Endodermal cell (in vitro differentiated cells): Measurements from ENCODE around the gene YPEL1. TPM values are rescaled to one million over a fixed set of nuclear protein-coding genes. Genes with fewer than 3 reads are reported as not detected.

Experiments used
- DNase-seq: peaks from one replicate; pipeline ENCODE4 v3.0.0-alpha.2; 2017
- H3K27ac ChIP-seq: 2 replicates; pipeline ENCODE4 v1.5.1; 2013; ENCODE audit warnings: mild to moderate bottlenecking, low read depth, low read length, moderate library complexity
- H3K27me3 ChIP-seq: 2 replicates; pipeline ENCODE4 v1.6.1; 2013; ENCODE audit warnings: mild to moderate bottlenecking, low read length, moderate library complexity; ENCODE audit not compliant: insufficient read depth, control insufficient read depth, poor library complexity, severe bottlenecking
- H3K36me3 ChIP-seq: 2 replicates; pipeline ENCODE4 v1.7.0; 2013; ENCODE audit warnings: mild to moderate bottlenecking, low read length, moderate library complexity; ENCODE audit not compliant: control insufficient read depth, insufficient read depth
- H3K4me1 ChIP-seq: one replicate; pipeline ENCODE4 v1.7.0; 2013; ENCODE audit warnings: low read length; ENCODE audit not compliant: control insufficient read depth, insufficient read depth
- H3K4me3 ChIP-seq: 2 replicates; pipeline ENCODE4 v1.5.1; 2013; ENCODE audit warnings: mild to moderate bottlenecking, low read length, moderate library complexity
- H3K9ac ChIP-seq: 2 replicates; pipeline ENCODE4 v1.6.1; 2013; ENCODE audit warnings: mild to moderate bottlenecking, low read length, moderate library complexity; ENCODE audit not compliant: poor library complexity, severe bottlenecking; ENCODE audit errors: extremely low read depth
- H3K9me3 ChIP-seq: 2 replicates; pipeline ENCODE4 v1.6.1; 2013; ENCODE audit warnings: mild to moderate bottlenecking, low read length, moderate library complexity; ENCODE audit not compliant: control insufficient read depth
- H3K27ac Mint-ChIP-seq: 2 replicates; pipeline ENCODE4 v1.8.0; 2020; ENCODE audit warnings: mixed read lengths
- H3K27me3 Mint-ChIP-seq: 2 replicates; pipeline ENCODE4 v1.8.0; 2021; ENCODE audit warnings: mild to moderate bottlenecking, mixed read lengths; ENCODE audit not compliant: insufficient read depth
- H3K36me3 Mint-ChIP-seq: 2 replicates; pipeline ENCODE4 v1.8.0; 2020; ENCODE audit warnings: low read depth, mixed read lengths
- H3K4me1 Mint-ChIP-seq: 2 replicates; pipeline ENCODE4 v1.8.0; 2020; ENCODE audit warnings: mixed read lengths
- H3K4me3 Mint-ChIP-seq: 2 replicates; pipeline ENCODE4 v1.8.0; 2020; ENCODE audit warnings: mild to moderate bottlenecking, moderate library complexity, mixed read lengths
- H3K9me3 Mint-ChIP-seq: 2 replicates; pipeline ENCODE4 v1.8.0; 2020; ENCODE audit warnings: mild to moderate bottlenecking, mixed read lengths
- CTCF ChIP-seq: fragments of 200-600 bp; sonication (generic); conservative IDR thresholded peaks from 2 replicates; pipeline ENCODE4 v1.5.0; 2021; ENCODE audit warnings: antibody characterized with exemption, mild to moderate bottlenecking
- WGBS, 2 experiments: methylation state at CpG; one replicate each; pipeline versions ENCODE4 v1.1.5 to v1.1.7; 2013; ENCODE audit warnings: missing lambda C conversion rate in 2 of 2, mixed read lengths in 1 of 2; ENCODE audit not compliant: insufficient coverage in 1 of 2, insufficient read length in 1 of 2; 5-methylcytosine and 5-hydroxymethylcytosine counted together
- total RNA-seq, 2 donors: library from RNA; stranded (reverse); fragmentation: NEBNext Ultra II Directional in 1 of 2; extraction: Animal tissue kit (Norgen Biotek cat#: 25700) in 1 of 2; gene quantifications; 2 replicates in 1 of 2; 3 replicates in 1 of 2; pipeline ENCODE4 v1.2.1, GENCODE V29; 2021

Gene YPEL1
- total RNA-seq, 2 donors from 2014 or later: 13.4 to 23.4 TPM

- DNase-seq: no peak
- WGBS, 2 experiments: 91 to 99% methylated on average over 2 of the region's 2 CpGs
- no peaks in the 10 kb centered on the region for H3K27me3 ChIP-seq
- no peaks in the 10 kb centered on the region for H3K4me1 ChIP-seq
- Mint-ChIP-seq H3K4me1 (peaks cover 3% of the 10 kb centered on the region), H3K9me3 (no peaks in the 10 kb centered on the region), H3K27ac (no peak overlapping the region), H3K36me3 (peaks cover 45% of the 10 kb centered on the region), H3K27me3 (no peaks in the 10 kb centered on the region), H3K4me3 (no peak overlapping the region)
- no peaks in the 10 kb centered on the region for H3K9me3 ChIP-seq
- no peak overlapping the region for H3K27ac ChIP-seq
- H3K36me3 ChIP-seq: peaks cover 80% of the 10 kb centered on the region
- TF ChIP-seq CTCF: no peak
- no peak overlapping the region for H3K4me3 ChIP-seq
- H3K9ac ChIP-seq: no peak overlapping the region
Measured at GRCh38 chr22:21760640-21761039, 25.0 kb upstream of the YPEL1 start.

DNA sequence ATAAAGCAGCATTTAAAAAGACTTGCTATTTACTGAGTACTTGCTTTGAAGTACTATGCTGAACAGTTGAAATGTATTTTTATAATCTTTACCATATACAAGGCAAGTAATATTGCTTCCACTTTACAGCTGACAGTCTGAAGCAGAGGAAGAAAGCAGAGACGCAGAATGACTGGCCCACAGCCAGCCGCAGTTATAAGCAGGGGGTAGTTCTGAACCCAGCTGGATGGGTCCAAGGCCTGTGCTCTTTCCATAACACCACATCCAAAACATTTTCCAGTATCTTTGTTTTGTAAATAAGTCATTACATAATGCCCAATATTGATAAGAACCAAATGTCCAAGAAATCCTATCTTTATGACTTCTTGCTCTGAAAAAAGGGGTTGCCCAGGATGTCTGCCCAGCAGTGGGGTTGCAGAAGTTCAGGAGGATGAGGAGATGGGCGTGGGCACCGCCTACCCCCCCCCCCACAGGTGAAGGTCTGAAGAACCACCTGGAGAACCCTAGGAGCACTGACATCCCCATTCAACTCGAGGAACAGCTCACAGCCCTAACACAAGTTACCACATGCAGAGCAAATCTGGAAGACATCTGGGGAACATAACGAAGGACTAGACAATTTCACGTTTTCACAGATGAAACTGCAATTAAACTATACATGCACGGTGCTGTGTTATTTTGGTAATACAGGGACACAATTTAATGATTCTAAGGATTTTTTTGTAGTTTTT lies 24.2 kb upstream of the YPEL1 start:
- H3K27me3 Mint-ChIP-seq: no peaks in the 10 kb centered on the region
- H3K27me3 ChIP-seq: no peaks in the 10 kb centered on the region
- 91 to 100% methylated on average over 4 to 7 of the region's 8 CpGs for WGBS, 2 experiments
- peaks cover 38% of the 10 kb centered on the region for H3K36me3 Mint-ChIP-seq
- H3K4me1 ChIP-seq: no peaks in the 10 kb centered on the region
- no peak overlapping the region for H3K4me3 Mint-ChIP-seq
- DNase-seq: no peak
- no peak overlapping the region for H3K4me3 ChIP-seq
- peaks cover 72% of the 10 kb centered on the region for H3K36me3 ChIP-seq
- no peak overlapping the region for H3K27ac Mint-ChIP-seq
- peaks cover 10% of the 10 kb centered on the region for H3K4me1 Mint-ChIP-seq
- no peaks in the 10 kb centered on the region for H3K9me3 ChIP-seq
- H3K27ac ChIP-seq: peak overlapping the region; percentile 24
- no peak overlapping the region for H3K9ac ChIP-seq
- TF ChIP-seq CTCF: no peak
- no peaks in the 10 kb centered on the region for H3K9me3 Mint-ChIP-seq

- Mint-ChIP-seq H3K27ac (no peak overlapping the region), H3K9me3 (no peaks in the 10 kb centered on the region), H3K4me1 (peaks cover 16% of the 10 kb centered on the region), H3K27me3 (no peaks in the 10 kb centered on the region), H3K4me3 (no peak overlapping the region), H3K36me3 (peaks cover 31% of the 10 kb centered on the region)
- DNase-seq: no peak
- H3K36me3 ChIP-seq: peaks cover 65% of the 10 kb centered on the region
- TF ChIP-seq CTCF: no peak
- no peak overlapping the region for H3K4me3 ChIP-seq
- no peaks in the 10 kb centered on the region for H3K27me3 ChIP-seq
- H3K9me3 ChIP-seq: no peaks in the 10 kb centered on the region
- no peak overlapping the region for H3K9ac ChIP-seq
- 92 to 94% methylated on average over 4 of the region's 4 CpGs for WGBS, 2 experiments
- H3K4me1 ChIP-seq: no peaks in the 10 kb centered on the region
- peak overlapping the region; percentile 24 for H3K27ac ChIP-seq
Measured at GRCh38 chr22:21759093-21759492, 23.5 kb upstream of the YPEL1 start.
